ENCODE data around the gene MEGF11.

GRCh38 chr15:66288093-66288492 lies 34.5 kb upstream of the MEGF11 start:
- TF ChIP-seq, protein P1, sequence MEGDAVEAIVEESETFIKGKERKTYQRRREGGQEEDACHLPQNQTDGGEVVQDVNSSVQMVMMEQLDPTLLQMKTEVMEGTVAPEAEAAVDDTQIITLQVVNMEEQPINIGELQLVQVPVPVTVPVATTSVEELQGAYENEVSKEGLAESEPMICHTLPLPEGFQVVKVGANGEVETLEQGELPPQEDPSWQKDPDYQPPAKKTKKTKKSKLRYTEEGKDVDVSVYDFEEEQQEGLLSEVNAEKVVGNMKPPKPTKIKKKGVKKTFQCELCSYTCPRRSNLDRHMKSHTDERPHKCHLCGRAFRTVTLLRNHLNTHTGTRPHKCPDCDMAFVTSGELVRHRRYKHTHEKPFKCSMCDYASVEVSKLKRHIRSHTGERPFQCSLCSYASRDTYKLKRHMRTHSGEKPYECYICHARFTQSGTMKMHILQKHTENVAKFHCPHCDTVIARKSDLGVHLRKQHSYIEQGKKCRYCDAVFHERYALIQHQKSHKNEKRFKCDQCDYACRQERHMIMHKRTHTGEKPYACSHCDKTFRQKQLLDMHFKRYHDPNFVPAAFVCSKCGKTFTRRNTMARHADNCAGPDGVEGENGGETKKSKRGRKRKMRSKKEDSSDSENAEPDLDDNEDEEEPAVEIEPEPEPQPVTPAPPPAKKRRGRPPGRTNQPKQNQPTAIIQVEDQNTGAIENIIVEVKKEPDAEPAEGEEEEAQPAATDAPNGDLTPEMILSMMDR (conservative IDR thresholded peaks at IDR 0.05; ENCODE audit: low read length) = no peak
- TF ChIP-seq EZH2phosphoT487 (IDR thresholded peaks at IDR 0.05; ENCODE audit: borderline replicate concordance, low read depth, low read length) = no peak
